NCI-H69 (cell line): ENCODE data around the gene MARK3.

Experiments used
- DNase-seq: peaks from one replicate; lab custom pipeline; 2025; lab: John Stamatoyannopoulos, UW

MARK3 gene

DNA sequence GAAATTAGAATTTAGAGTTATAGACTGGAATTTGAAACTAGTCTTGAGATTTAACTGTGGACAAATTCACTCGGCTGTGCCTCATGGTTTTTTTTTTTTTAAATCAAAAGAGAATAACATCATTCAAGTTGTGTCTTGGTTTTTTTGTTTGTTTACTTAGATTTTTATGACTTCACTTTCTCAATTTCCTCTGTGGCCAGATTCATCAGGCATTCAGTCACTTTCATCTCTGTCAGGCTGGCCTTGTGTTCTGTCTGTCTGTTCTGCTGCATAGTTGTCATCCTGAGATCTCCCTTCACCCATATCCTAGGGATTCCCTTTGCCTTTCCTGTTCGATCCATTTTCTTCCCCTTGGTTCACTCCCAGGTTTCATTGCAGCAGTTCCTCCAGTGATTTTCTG lies 10.0 kb downstream of the MARK3 start:
- DNase-seq = no peak

DNA sequence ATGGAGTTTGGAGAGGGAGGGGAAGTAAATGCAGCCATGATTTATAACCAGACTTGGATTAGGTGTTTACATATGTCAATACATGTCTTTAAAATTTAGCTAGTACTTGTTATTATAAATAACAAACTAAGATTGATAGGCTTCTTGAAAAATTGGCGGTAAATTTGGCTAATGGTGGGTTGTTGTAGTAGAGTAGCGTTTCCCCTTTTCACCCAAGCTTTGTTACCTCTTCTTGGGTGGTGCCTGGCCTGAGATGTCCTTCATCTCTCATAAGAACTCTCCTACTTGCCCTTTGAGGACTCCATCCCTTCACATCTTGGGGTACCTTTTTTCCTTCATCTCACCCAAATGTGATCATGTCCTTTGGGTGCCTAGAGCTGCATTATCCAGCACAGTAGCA lies 11.2 kb downstream of the MARK3 start:
- DNase-seq = no peak

DNA sequence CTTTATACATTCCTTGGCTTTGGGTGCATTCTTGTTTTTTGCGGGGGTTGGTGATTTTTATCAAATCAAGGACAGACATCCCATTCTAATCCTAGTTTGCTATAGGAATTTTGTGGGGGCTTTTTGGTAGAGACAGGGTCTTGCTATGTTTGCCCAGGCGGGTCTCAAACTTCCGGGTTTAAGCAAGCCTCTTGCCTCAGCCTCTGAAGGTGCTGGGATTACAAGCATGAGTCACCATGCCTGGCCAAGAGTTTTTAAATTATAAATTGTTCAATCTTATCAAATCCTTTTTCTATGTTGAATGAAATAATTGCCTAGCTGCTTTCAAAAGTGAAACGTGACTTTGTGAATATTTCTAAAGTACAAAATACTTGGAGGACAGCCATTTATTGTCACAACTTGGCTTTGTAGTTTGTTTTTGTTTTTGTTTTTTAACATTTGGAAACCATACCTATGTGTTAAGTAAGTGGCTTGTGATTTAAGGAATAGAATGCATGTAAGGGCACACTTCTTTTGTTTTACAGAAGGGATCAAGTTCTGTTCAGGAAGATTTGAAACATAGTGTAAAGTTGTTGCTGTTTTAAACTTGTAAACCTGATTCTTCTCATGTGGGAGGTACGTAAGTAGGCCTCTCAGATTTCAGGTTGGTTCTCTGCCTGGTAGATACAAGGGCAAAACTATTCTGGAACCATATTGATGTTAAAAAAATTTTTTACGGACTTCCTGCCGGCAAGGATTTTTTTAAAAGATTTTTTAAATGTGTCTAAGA lies 13.4 kb downstream of the MARK3 start:
- DNase-seq = no peak

DNA sequence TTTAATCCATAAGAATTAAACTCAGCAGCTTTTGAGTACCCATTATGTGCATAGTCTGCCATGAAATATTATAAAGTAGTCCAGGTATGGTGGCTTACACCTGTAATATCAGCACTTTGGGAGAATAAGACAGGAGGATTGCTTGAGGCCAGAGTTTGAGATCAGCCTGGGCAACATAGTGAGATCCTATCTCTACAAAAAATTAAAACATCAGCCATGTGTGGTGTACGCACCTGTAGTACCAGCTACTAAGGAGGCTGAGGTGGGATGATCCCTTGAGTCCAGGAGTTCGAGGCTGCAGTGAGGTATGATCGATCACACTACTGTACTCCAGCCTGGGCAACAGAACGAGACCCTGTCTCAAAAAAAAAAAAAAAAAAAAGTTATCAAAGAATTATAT lies 15.3 kb downstream of the MARK3 start:
- no peak for DNase-seq

DNA sequence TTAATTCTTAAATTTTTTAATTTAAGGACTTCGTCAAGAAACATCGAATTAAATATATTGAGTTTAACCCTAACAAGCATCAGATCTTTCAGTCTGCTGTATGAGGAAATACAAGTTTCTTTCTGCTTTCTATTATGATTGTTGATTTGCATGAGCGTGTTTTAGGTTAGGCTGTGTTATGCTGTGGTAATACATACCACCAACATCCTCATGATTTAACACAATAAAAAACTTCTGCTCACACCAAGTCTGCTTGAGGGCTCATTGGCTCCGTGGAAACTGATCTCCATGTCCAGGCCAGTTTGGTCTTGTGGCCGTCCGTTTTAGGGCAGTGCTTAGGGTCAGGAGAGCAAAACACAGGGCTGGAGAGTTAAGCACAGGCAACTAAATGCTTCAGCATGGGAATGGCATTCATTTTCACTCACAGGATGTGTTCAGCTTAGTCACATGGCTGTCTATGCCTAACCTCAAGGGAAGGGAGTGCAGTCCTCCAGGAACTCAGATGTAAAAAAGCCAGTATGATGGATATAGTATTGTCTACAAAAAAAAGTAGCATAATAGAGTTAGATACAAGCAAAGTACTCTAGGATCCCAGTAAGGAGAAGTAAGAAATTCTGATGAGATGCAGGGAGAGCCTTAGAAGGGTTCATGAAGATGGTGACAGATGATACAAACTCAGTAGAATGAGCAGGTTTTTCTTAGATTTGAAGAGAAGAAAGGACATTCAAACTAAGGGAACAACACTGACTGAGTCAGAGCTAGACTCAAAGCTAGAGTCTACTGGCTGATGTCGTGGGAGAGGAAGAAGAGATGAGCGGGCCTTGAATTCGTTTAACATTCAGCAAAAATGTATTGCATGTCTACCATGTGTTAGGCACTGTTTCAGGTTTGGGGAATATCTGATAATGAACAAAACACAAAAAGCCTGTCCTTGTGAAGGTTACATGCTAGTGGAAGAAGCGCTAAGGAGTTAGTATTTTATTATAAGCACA lies 16.3 kb downstream of the MARK3 start:
- no peak for DNase-seq

DNA sequence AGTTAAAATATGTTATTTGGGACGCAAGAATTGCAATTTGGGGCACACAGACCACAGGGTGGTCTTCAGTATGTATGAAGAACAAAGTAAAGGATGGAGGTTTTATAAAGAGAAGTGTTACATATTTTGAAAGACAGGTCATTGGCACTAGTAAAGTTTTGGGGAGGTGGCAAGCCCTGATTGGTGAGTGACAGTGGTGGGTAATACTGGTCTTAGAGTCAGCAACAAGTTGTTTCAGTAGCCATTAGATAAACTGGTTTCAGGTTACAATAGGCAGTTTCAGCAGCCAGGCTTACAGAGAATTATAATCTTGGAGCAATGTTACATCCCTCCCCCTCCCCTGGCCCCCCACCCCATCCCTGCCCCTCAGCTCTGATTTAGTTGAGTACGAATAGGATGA lies 17.5 kb downstream of the MARK3 start:
- peak; percentile 30 for DNase-seq

DNA sequence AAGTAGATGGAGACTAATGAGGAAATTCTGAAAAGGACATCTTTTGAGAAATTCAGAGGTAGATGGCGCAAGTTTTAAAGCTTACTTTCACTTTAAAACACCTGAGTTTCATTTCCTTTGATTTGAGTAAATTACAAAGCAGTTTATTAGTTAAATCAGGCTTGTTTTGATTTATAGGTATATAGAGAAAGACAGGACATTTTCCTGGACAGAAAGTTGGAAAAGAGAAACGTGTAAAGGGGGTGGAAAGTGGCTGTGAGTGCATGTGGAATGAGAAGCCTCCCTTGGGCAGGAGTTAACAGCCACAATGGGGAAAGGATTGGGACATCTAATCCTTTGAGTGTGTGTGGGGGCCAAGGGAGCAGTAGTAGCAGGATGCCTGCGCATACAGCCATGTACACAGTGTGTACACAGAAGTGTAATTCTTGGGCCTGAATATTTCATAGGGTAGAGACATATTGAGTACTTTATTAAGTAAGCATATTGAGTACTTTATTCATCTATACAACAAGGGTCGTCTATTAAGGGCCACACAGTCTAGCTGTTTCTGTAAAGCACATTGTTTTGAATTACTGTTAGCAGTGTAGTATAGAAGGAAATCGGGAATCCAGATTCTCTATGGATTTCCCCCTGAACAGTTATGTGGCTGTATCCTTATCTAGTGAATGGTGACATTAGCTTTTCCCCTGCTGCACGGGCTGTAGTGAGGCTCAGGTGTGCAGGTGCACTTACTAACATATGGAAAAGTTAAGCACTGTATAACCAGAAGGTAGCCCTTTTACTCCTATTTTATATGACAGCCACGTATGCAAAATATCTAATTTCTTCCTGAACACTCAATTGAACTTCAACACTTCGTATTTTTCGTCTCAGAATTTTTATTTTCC lies 19.1 kb downstream of the MARK3 start:
- no peak for DNase-seq

DNA sequence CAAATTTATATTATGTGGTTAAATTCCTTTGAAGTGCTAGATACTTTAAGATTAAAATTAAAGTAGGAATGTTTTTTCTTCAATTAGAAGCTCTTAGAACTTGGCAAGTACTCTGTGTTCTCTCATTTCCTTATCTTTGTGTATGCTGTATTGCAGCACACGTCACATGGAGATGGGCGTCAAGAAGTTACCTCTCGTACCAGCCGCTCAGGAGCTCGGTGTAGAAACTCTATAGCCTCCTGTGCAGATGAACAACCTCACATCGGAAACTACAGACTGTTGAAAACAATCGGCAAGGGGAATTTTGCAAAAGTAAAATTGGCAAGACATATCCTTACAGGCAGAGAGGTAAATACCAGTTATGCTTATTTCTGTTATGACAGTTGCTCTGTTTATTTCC lies 19.7 kb downstream of the MARK3 start:
- no peak for DNase-seq

DNA sequence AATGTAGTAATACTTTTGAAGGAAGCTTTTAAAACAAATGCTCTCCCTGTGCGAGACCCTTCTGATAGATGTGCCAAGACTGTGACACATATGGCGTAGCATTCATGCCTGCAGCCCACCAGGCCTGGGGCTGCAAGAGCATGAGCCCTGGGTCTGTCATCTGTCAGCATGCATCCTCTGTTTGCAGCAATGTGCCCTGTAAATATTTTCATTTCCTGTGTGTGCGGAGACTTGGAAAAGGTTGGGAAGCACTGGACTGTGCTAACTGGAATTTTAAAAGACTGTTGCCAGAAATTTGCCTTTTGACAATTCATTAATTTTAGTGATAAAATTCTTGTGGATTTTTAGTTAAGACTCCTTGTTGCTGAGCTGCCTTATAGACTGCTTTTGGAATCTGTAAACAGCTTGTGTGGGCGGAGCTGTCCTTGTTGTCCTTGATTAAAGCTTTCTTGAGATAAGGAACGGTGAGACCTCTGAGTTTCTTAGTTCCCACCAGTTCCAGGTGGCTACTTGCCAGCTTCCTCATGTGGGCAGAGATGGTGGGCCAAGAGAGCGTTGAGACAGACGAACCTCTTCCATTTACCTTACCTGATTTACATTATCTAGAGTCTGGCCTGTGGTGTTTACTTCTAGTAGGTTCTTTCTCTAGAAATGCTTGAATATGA lies 23.4 kb downstream of the MARK3 start:
- DNase-seq = no peak

DNA sequence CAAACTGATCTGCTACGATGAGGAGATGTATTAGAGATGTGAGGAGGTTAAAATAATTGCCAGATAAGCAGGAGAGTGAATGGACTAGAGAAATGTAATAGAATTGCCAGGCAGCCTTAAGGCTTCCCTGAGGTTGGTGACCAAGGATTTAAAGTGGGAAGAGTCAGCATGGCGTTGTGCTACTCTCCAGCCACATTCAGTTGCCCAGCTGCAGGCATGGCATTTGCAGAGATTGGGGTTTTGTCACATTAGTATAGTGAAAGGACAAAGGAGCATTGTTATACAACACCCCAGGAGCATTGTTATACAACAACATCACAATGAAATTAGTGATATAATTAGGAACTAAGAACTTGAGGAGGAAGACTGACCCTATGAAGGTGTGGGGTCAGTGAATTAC lies 31.7 kb downstream of the MARK3 start:
- no peak for DNase-seq

DNA sequence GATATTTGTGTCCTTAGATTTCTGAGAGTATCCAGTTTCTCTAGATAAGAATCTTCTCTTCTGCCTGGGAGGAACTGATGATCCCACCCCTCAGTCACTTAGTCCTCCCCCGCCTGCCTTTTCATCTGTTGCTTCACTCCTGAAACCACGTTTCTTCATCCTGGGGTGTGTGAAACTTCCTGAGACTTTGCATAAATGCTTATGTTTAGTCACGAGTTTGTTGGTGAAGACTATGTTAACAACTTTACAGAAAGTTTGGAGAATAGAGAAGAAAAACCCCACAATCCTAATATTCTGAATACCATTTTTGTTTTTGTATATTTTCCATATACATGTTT lies 33.2 kb downstream of the MARK3 start:
- no peak for DNase-seq

DNA sequence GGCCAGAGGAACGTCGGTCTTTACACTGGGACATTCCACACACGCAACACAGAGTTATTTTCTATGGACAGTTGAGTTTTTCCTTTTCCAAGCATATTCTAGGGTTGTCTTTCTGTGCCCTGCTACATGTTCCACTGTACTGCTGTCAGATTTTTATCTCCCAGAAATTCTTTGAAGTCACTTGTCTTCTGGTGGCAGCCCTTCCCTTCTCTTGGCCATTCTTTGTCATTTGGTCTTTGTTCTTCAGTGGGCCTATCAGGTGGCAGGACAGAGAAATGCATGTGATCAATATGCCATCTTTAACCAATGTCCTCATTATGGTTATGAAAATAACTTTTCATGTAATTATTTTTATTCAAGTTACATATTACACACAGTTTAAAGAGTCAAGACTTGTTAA lies 36.3 kb downstream of the MARK3 start:
- DNase-seq = no peak

DNA sequence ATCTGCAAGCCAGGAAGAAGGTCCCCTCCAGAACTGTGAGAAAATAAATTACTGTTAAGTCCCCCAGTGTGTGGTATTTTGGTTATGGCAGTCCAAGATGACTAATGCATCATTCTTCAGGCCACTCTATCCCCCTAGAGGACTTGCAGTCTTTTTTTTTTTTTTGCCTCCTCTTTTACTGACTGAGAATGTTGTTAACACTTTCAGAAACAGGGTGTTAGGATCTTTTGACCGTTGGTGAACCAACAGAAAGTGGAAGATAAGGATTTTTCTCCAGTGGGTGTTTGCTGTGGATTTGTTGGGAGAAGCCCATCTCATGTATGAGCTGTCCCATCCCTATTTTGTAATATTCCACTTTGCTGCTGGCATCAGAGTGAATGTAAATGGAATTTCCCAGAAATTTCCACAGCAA lies 37.8 kb downstream of the MARK3 start:
- no peak for DNase-seq

DNA sequence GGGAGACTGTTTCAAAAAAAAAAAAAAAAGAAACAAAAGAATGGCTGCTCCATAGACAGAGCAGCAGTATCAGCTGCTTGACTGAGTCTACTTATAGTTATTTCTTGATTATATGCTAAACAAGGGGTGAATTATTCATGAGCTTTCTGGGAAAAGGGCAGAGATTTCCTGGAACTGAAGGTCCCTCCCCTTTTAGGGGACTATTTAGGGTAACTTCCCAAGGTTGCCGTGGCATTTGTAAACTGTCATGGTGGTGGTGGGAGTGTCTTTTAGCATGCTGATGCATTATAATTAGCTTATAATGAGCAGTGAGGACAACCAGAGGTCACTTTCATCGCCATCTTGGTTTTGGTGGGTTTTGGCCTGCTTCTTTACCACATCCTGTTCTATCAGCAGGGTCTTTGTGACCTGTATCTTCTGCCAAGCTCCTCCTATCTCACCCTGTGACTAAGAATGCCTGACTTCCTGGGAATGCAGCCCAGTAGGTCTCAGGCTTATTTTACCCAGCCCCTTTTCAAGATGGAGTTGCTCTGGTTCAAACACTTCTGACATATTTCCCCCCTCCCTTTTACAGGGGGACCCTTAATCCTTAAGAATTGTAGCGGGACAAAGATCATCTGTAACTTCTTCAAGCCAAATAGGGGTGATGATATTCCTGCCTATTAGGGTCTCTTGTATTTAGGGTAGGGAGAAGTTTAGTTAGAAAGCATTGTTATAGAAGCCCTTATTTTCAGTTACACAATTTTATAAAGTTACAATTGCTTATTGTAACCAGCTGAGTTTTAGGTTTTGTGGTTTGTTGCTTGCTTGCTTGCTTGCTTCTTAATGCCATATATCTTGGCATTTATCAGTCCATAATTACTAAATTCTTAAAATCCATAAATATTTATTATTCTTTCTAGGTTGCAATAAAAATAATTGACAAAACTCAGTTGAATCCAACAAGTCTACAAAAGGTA lies 42.5 kb downstream of the MARK3 start:
- peak; percentile 59 for DNase-seq

DNA sequence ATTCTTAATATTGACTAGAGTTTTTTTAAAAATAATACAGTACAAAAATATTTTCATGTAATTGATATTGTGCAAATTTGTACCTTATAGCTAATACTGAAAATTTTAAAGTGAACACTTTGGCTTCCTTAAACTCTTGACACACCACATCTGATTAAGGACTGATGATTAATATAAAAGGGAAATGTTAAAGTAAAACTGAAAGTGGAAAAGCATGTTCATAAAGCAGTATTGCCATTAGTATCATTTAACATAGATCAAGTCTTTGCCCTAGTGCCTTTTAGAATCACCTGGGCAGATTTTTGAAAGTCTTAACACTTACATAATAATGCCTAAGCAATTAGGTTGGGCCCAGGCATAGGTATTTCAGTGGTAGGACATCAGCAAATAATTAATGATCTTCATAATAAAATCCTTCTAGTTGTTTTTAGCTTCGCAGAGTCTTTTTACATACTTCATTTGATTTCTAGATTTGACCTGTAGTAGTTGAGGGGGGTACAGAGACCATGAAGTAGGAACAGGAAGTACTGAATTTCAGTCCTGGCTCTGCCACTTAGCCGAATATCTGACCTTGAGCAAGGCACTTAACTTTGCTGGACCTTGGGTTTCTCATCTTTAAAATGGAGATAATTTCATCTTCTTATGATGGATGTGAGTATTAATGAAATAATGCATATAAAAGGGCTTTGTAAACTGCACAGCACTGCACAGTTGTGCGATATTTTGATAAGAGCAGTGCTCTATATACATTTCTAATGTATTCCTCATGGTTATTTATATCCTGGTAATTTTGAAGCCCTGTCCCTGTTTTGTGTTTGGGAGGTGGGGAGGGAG lies 43.7 kb downstream of the MARK3 start:
- DNase-seq = no peak

DNA sequence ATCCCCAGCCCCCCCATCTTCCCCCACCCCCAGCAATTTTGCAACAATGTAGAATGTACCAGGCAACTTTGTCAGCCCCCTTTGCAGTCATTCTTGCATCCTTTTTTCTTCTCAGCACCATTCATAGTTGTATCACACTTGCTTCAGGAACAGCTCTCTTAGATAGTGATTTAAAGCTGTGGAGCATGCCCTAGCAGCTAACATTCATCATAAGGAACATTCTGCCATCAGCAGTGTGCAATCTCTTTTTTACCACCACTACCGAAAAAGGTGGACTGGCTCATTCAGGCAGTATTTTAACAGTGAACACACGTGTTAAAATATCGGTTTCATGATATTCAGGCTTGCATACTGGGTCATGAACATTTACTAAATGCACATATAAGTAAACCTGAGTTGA lies 45.1 kb downstream of the MARK3 start:
- DNase-seq = no peak

DNA sequence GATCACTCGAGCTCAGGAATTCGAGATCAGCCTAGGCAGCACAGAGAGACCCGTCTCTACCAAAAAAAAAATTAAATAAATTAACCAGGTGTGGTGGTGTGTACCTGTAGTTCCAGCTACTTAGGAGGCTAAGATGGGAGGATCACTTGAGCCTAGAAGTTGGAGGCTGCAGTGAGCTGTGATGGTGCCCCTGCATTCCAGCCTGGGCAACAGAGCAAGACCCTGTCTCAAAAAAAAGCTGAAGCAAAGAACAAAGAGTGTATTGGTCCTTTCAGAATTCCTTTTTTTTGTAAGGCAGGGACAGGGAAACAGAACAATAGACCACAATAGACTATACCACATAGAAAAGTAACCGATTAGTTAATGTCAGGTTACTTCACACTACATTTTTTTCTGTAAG lies 47.4 kb downstream of the MARK3 start:
- DNase-seq = no peak

DNA sequence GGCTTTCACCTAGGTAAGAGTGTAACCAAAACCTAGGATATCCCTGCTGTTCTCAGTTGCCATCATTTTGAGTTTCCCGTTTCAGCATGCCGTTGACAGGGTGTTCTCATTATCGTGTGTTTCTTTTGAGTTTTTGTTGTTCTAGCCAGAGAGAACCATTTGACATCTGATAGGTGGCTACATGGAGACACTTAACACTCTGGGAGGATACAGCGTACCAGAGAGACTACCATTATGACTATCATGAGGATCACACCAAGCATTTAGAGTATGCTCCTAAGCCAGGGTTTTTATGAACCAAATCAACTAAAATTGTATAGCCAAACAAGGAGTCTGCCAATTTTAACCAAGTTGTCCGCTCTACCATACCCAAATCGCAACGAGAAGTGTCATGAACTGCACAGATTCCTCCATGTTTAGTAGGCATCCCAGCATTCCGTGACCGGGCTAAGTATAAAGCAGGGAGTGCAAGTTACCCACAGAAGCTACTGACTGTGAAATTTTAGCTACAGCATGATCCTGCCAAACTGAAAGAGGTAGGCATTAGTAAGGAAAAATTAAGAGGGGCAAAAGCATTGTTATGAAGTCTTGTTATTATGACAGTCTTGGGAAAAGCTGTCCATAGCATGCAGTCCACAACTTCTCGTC lies 48.8 kb downstream of the MARK3 start:
- DNase-seq = no peak

DNA sequence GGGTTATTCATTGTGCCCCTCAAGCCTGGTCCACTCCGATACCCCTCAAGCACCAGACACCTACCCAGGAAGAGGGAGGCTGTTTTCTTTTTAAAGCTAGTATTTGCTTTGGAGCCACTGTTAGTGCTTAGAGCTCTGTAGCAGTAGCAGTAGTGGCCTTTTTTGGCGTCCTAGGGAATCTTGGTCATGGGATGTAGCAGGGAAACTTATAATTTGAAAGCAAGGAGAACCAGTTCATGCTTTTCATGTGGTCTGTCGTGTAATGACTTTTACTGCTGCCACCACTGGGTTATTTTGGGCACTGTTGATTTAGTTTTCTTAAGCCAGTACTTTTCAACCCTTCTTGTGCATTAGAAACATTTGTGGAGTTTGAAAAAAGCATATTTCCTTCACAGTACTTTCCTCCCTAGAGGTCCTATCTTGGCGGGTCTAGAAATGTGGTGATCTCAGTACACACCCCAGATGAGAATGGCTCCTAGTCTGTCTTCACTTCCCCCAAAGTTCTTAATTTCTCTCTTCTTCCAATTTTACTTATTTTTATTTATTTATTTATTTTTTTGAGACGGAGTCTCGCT lies 49.7 kb downstream of the MARK3 start:
- no peak for DNase-seq
